HCT116 (cell line): Measurements from ENCODE around the gene ABTB1. TPM values are rescaled to one million over a fixed set of nuclear protein-coding genes. Genes with fewer than 3 reads are reported as not detected.

Experiments used
- ATAC-seq: fragments of 200-7000 bp; cut with Tn5 transposase; 2 replicates; pipeline ENCODE4 v1.9.1; 2020; ENCODE audit warnings: mild to moderate bottlenecking, moderate library complexity
- BruUV-seq: library from RNA; stranded (reverse); fragments of 400-500 nt; replicated peaks from 2 replicates; lab custom pipeline; 2021; lab: Mats Ljungman, UMichigan
- CTCF ChIA-PET: fragments of 300-600 bp; sonication (Branson Sonifier 250); formaldehyde crosslinking; loops from one replicate; lab custom pipeline; 2021; ENCODE audit warnings: antibody characterized with exemption; lab: Charles Lee
- POLR2A ChIA-PET: fragments of 300-600, 350-600 bp; sonication (Branson Sonifier 250); formaldehyde crosslinking; loops from one replicate; lab custom pipeline; 2021; ENCODE audit warnings: antibody characterized with exemption; lab: Charles Lee
- RAD21 ChIA-PET, 2 experiments: fragments of 300-600 bp; sonication (Branson Sonifier 250); formaldehyde crosslinking; loops; one replicate each; lab custom pipeline; 2023; ENCODE audit warnings: low total read pairs in 2 of 2; ENCODE audit not compliant: uncharacterized antibody in 2 of 2, unreplicated experiment in 2 of 2, low non-redundant PET in 1 of 2; lab: Charles Lee
- DNase-seq: peaks from one replicate; pipeline ENCODE4 v3.0.0-alpha.2; 2010; ENCODE audit warnings: low read depth, low spot score
- H2AFZ ChIP-seq: fragments of 200-600 bp; shearing (Covaris generic), sonication (generic); 2 replicates; pipeline ENCODE4 v1.6.1; 2017; ENCODE audit warnings: low read depth, mixed run types, mixed read lengths, antibody characterized with exemption, low read length; ENCODE audit not compliant: poor library complexity, severe bottlenecking
- H3K27ac ChIP-seq: 2 replicates; pipeline ENCODE4 v1.5.1; 2012; ENCODE audit warnings: low read depth, low read length
- H3K27me3 ChIP-seq: fragments of 200-600 bp; sonication (generic); 2 replicates; pipeline ENCODE4 v1.6.1; 2016; ENCODE audit warnings: mixed run types, low read length, mixed read lengths; ENCODE audit not compliant: insufficient read depth
- H3K36me3 ChIP-seq, 2 experiments: fragments of 200-500 bp in 1 of 2; fragments of 200-600 bp in 1 of 2; sonication (Bioruptor generic) in 1 of 2; sonication (generic) in 1 of 2; 2 replicates each; pipeline versions ENCODE4 v1.5.1 to v1.6.1; 2014 to 2016; ENCODE audit warnings: low read length in 2 of 2, inconsistent platforms in 1 of 2, mixed read lengths in 1 of 2, mixed run types in 1 of 2; ENCODE audit not compliant: insufficient read depth in 2 of 2, control insufficient read depth in 1 of 2
- H3K4me1 ChIP-seq, 2 experiments: fragments of 200-600 bp in 1 of 2; sonication (generic) in 1 of 2; 2 replicates each; pipeline versions ENCODE4 v1.5.1 to v1.6.1; 2012 to 2017; ENCODE audit warnings: low read length in 2 of 2, inconsistent platforms in 1 of 2, mild to moderate bottlenecking in 1 of 2, mixed read lengths in 1 of 2, mixed run types in 1 of 2, moderate library complexity in 1 of 2; ENCODE audit not compliant: insufficient read depth in 2 of 2, control insufficient read depth in 1 of 2
- H3K4me2 ChIP-seq: fragments of 200-600 bp; sonication (generic); 2 replicates; pipeline ENCODE4 v1.6.1; 2017; ENCODE audit warnings: mixed run types, low read length, mixed read lengths
- H3K4me3 ChIP-seq, 2 experiments: fragments of 200-600 bp in 1 of 2; sonication (generic) in 1 of 2; replicated peaks in 1 of 2; 2 replicates each; pipeline ENCODE4 v1.5.1; 2011 to 2016; ENCODE audit warnings: low read length in 2 of 2, control low read depth in 1 of 2, low read depth in 1 of 2, mild to moderate bottlenecking in 1 of 2, mixed read lengths in 1 of 2, mixed run types in 1 of 2
- H3K79me2 ChIP-seq: fragments of 200-600 bp; sonication (generic); 2 replicates; pipeline ENCODE4 v1.6.1; 2017; ENCODE audit warnings: mild to moderate bottlenecking, mixed run types, low read length, moderate library complexity, mixed read lengths; ENCODE audit not compliant: insufficient read depth
- H3K9ac ChIP-seq: fragments of 200-600 bp; sonication (generic); 2 replicates; pipeline ENCODE4 v1.6.1; 2016; ENCODE audit warnings: low read length, mixed read lengths
- H3K9me2 ChIP-seq: fragments of 200-600 bp; sonication (generic), shearing (Covaris generic); 2 replicates; pipeline ENCODE4 v1.6.1; 2017; ENCODE audit warnings: mixed run types, mild to moderate bottlenecking, moderate library complexity; ENCODE audit not compliant: insufficient read depth
- H3K9me3 ChIP-seq, 2 experiments: fragments of 200-500 bp in 1 of 2; fragments of 200-600 bp in 1 of 2; sonication (Bioruptor generic) in 1 of 2; sonication (generic) in 1 of 2; 2 replicates each; pipeline ENCODE4 v1.6.1; 2014 to 2017; ENCODE audit warnings: low read length in 2 of 2, mixed read lengths in 2 of 2, inconsistent platforms in 1 of 2, low read depth in 1 of 2, mild to moderate bottlenecking in 1 of 2, mixed run types in 1 of 2, moderate library complexity in 1 of 2; ENCODE audit not compliant: control insufficient read depth in 1 of 2, insufficient read depth in 1 of 2
- H4K20me1 ChIP-seq: fragments of 200-600 bp; sonication (generic), shearing (Covaris generic); 2 replicates; pipeline ENCODE4 v1.6.1; 2017; ENCODE audit warnings: mixed run types, mild to moderate bottlenecking, moderate library complexity; ENCODE audit not compliant: insufficient read depth
- CEBPB ChIP-seq: IDR thresholded peaks from 2 replicates; pipeline ENCODE4 v1.6.1; 2012; ENCODE audit warnings: low read depth
- EZH2 ChIP-seq: fragments of 200-600 bp; sonication (generic); IDR thresholded peaks from 2 replicates; pipeline ENCODE4 v1.6.1; 2017; ENCODE audit warnings: antibody characterized with exemption, mixed run types
- FOSL1 ChIP-seq: IDR thresholded peaks from 2 replicates; pipeline ENCODE4 v1.6.1; 2012; ENCODE audit warnings: low read depth
- JUND ChIP-seq: IDR thresholded peaks from 2 replicates; pipeline ENCODE4 v1.6.1; 2012
- TCF7L2 ChIP-seq: IDR thresholded peaks from 2 replicates; pipeline ENCODE4 v1.7.0; 2011; ENCODE audit warnings: borderline replicate concordance, inconsistent platforms; ENCODE audit not compliant: insufficient read depth, insufficient read length; ENCODE audit errors: extremely low read depth
- ZFX ChIP-seq: fragments of 450-650 bp; IDR thresholded peaks from 2 replicates; pipeline ENCODE4 v1.6.1; 2017
- ZNF274 ChIP-seq: fragments of 200-500 bp; sonication (Bioruptor generic); IDR thresholded peaks from 2 replicates; pipeline ENCODE4 v1.6.1; 2014; ENCODE audit warnings: mild to moderate bottlenecking, low read depth, low read length, inconsistent platforms
- intact Hi-C: fragments of 100-400 bp; cut with micrococcal nuclease; formaldehyde crosslinking; loops from 2 replicates; pipeline ENCODE4 v1.10.0; 2022
- total RNA-seq: library from RNA; stranded (reverse); gene quantifications from one replicate; pipeline ENCODE4 v1.2.1, GENCODE V29; 2021; ENCODE audit not compliant: unreplicated experiment
- TF ChIP-seq, protein P1 (sequence below): IDR thresholded peaks from 2 replicates; pipeline ENCODE4 v1.6.1; 2011; ENCODE audit warnings: mild to moderate bottlenecking, low read length, moderate library complexity; ENCODE audit not compliant: insufficient replicate concordance; ENCODE audit errors: extremely low read depth

Gene ABTB1
- total RNA-seq, 1 experiment from 2014 or later: 19.4 TPM

DNA sequence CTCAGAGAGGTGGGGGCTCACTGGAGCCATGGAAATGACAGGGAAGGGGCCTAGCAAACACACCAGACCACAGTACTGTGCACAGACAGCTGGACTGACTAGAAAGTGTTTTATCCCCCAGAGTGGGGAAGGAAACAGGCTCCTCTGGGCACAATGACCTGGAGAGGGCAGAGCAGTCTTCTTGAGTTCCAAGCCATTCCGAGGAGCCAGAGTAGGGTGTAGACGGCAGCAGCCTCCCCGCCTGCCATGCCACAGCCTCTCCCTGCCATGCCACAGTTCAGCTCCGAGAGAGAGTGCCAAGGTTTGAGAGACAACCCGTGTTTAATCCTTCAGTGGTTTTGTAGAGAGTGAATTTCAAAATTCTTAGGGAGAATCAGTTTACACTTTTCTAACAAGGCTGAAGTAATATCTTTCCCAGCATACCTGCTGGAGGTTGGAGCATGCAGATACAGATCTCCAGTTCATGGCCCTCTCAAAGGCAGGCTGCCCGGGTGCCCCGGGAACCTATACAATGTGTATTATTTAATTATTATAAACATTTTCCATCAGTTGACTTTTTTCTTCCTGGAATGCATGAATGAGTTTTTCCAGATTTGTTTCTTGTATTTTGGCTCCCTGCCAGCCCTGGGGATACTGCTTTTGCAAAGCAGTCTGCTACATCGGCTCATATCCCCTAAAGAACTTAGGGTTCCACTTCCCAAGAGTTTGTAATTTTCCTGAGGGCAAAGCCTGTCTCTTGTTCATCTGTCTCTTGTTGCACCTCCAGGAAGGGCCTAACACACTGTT is 40.5 kb upstream of the ABTB1 start:
- CTCF ChIA-PET: no interaction called here
- no peak for DNase-seq
- Histone ChIP-seq H3K4me2 (no peak overlapping the region), H3K79me2 (no peaks in the 10 kb centered on the region), H3K9ac (no peak overlapping the region), H2AFZ (no peak overlapping the region), H3K36me3 (no peaks in the 10 kb centered on the region), H3K9me3 (no peaks in the 10 kb centered on the region), H3K9me2 (no peaks in the 10 kb centered on the region), H3K27ac (no peak overlapping the region), H4K20me1 (no peaks in the 10 kb centered on the region), H3K4me1 (peaks cover 0 to 4% of the 10 kb centered on the region in 2 experiments; a peak in 1 of 4 replicates), H3K4me3 (no peak overlapping the region), H3K27me3 (peaks cover 16% of the 10 kb centered on the region)
- no peak for ATAC-seq
- no TSS peak for BruUV-seq
- RAD21 ChIA-PET: no interaction called here
- POLR2A ChIA-PET: no interaction called here
- intact Hi-C loops: no loop called here
- TF ChIP-seq, protein P1, sequence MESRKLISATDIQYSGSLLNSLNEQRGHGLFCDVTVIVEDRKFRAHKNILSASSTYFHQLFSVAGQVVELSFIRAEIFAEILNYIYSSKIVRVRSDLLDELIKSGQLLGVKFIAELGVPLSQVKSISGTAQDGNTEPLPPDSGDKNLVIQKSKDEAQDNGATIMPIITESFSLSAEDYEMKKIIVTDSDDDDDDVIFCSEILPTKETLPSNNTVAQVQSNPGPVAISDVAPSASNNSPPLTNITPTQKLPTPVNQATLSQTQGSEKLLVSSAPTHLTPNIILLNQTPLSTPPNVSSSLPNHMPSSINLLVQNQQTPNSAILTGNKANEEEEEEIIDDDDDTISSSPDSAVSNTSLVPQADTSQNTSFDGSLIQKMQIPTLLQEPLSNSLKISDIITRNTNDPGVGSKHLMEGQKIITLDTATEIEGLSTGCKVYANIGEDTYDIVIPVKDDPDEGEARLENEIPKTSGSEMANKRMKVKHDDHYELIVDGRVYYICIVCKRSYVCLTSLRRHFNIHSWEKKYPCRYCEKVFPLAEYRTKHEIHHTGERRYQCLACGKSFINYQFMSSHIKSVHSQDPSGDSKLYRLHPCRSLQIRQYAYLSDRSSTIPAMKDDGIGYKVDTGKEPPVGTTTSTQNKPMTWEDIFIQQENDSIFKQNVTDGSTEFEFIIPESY: no peak
- TF ChIP-seq CEBPB: no peak

DNA sequence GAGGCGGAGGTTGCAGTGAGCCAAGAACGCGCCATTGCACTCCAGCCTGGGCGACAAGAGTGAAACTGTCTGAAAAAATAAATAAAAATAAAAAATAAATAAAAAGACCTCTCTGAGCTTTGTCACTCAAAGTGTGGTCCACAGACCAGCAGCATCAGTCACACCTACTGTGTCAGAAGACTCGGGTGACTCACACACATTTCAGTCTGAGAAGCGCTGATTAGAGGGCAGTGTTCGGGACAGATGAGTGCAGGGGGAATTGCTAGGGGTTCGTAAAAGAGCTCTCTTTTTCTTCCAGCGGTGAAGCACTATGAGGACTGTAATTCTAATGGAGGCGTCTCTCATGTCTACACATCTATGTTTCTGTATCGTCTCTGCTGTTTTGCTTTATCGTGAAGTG is 38.1 kb upstream of the ABTB1 start:
- Histone ChIP-seq H3K36me3 (no peaks in the 10 kb centered on the region), H3K9me2 (no peaks in the 10 kb centered on the region), H3K4me3 (no peak overlapping the region), H3K4me2 (no peak overlapping the region), H3K4me1 (peaks cover 0 to 4% of the 10 kb centered on the region in 2 experiments; a peak in 1 of 4 replicates), H3K27ac (no peak overlapping the region), H3K79me2 (no peaks in the 10 kb centered on the region), H3K9ac (no peak overlapping the region)
- intact Hi-C loops: no loop called here
- DNase-seq (no peak), ATAC-seq (no peak)
- ChIA-PET CTCF (no interaction called here), POLR2A (no interaction called here)
- no TSS peak for BruUV-seq
- TF ChIP-seq EZH2 (no peak), TCF7L2 (no peak), JUND (no peak), ZFX (no peak), FOSL1 (no peak), ZNF274 (no peak)
- TF ChIP-seq, all 23 proteins: peak for 0
- RAD21 ChIA-PET: no interaction called here
- H2AFZ ChIP-seq: no peak overlapping the region
- no peaks in the 10 kb centered on the region for H3K27me3 ChIP-seq
- no peaks in the 10 kb centered on the region for H3K9me3 ChIP-seq
- H4K20me1 ChIP-seq: no peaks in the 10 kb centered on the region
